HepG2 (cell line): Measurements from ENCODE around the gene CPSF4. TPM values are rescaled to one million over a fixed set of nuclear protein-coding genes. Genes with fewer than 3 reads are reported as not detected.

Experiments used
- ATAC-seq: fragments of 200-7000 bp; cut with Tn5 transposase; 3 replicates; pipeline ENCODE4 v1.9.1; 2020; ENCODE audit warnings: mild to moderate bottlenecking, moderate library complexity
- BruUV-seq: library from RNA; stranded (reverse); fragments of 400-500 nt; replicated peaks from 2 replicates; lab custom pipeline; 2021; lab: Mats Ljungman, UMichigan
- CTCF ChIA-PET: fragments of 300-600 bp; formaldehyde crosslinking; extraction: SDS; loops from one replicate; lab custom pipeline; 2021; ENCODE audit warnings: low total read pairs, inconsistent platforms, low intra/inter-chr PET ratio; lab: Yijun Ruan, JAX
- POLR2A ChIA-PET: fragments of 350-600 bp; sonication (Branson Sonifier 250); formaldehyde crosslinking; loops from one replicate; lab custom pipeline; 2020; ENCODE audit warnings: antibody characterized with exemption, inconsistent platforms; lab: Yijun Ruan, JAX
- DNase-seq: peaks from one replicate; pipeline ENCODE4 v3.0.0-alpha.2; 2015; ENCODE audit warnings: low spot score
- FAIRE-seq: peaks from 3 replicates; lab custom pipeline; 2011; peaks lifted over from hg19 to GRCh38; lab: Jason Lieb, UNC
- H2AFZ ChIP-seq: one replicate; pipeline ENCODE4 v1.6.1; 2011; ENCODE audit warnings: low read length, inconsistent platforms
- H3K27ac ChIP-seq: fragments of 300-600 bp; 3 replicates; pipeline ENCODE4 v1.8.0; 2011; ENCODE audit warnings: mixed run types, mild to moderate bottlenecking, mixed read lengths, low read length, inconsistent platforms; ENCODE audit not compliant: insufficient read depth; ENCODE audit errors: extremely low read length
- H3K27me3 ChIP-seq, 2 experiments: fragments of 200-600 bp in 1 of 2; 2 replicates in 1 of 2; 3 replicates in 1 of 2; pipeline versions ENCODE4 v1.6.0 to v1.8.0; 2011; ENCODE audit warnings: low read length in 2 of 2, mild to moderate bottlenecking in 2 of 2, moderate library complexity in 2 of 2, inconsistent platforms in 1 of 2; ENCODE audit not compliant: insufficient read depth in 2 of 2, control insufficient read depth in 1 of 2
- H3K36me3 ChIP-seq, 2 experiments: fragments of 200-600 bp in 1 of 2; replicated peaks in 1 of 2; 2 replicates in 1 of 2; 3 replicates in 1 of 2; pipeline versions ENCODE4 v1.5.1 to v1.8.0; 2011; ENCODE audit warnings: low read length in 2 of 2, inconsistent platforms in 1 of 2; ENCODE audit not compliant: insufficient read depth in 2 of 2, control insufficient read depth in 1 of 2
- H3K4me1 ChIP-seq: 2 replicates; pipeline ENCODE4 v1.5.1; 2012; ENCODE audit warnings: low read length, inconsistent platforms; ENCODE audit not compliant: insufficient read depth
- H3K4me2 ChIP-seq: 2 replicates; pipeline ENCODE4 v1.6.0; 2011; ENCODE audit warnings: low read depth, low read length, inconsistent platforms
- H3K4me3 ChIP-seq, 3 experiments: fragments of 200-600 bp in 1 of 3; sonication (generic), shearing (Covaris generic) in 1 of 3; replicated peaks in 1 of 3; 2 replicates each; pipeline ENCODE4 v1.5.1; 2011 to 2016; ENCODE audit warnings: low read length in 3 of 3, inconsistent platforms in 2 of 3, low read depth in 2 of 3, mild to moderate bottlenecking in 2 of 3, control low read depth in 1 of 3, mixed read lengths in 1 of 3; ENCODE audit not compliant: insufficient read depth in 1 of 3
- H3K79me2 ChIP-seq: one replicate; pipeline ENCODE4 v1.6.1; 2011; ENCODE audit warnings: low read length, inconsistent platforms; ENCODE audit not compliant: insufficient read depth
- H3K9ac ChIP-seq: 2 replicates; pipeline ENCODE4 v1.6.0; 2011; ENCODE audit warnings: mild to moderate bottlenecking, low read depth, low read length, inconsistent platforms; ENCODE audit not compliant: insufficient read depth
- H3K9me3 ChIP-seq: 2 replicates; pipeline ENCODE4 v1.5.1; 2012; ENCODE audit warnings: mild to moderate bottlenecking, low read length
- H4K20me1 ChIP-seq: 2 replicates; pipeline ENCODE4 v1.6.0; 2011; ENCODE audit warnings: inconsistent platforms, mild to moderate bottlenecking, low read length, moderate library complexity; ENCODE audit not compliant: insufficient read depth
- ADNP ChIP-seq: sonication (generic); formaldehyde crosslinking; IDR thresholded peaks from 2 replicates; pipeline ENCODE4 v1.4.0; 2020; ENCODE audit warnings: missing genetic modification reagents
- CBX5 ChIP-seq: sonication (generic); formaldehyde crosslinking; IDR thresholded peaks from 2 replicates; pipeline ENCODE4 v1.4.0; 2020; ENCODE audit warnings: missing genetic modification reagents, borderline replicate concordance
- KLF12 ChIP-seq: sonication (generic); formaldehyde crosslinking; IDR thresholded peaks from 2 replicates; pipeline ENCODE4 v1.4.0; 2020; ENCODE audit warnings: missing genetic modification reagents, borderline replicate concordance
- RFX3 ChIP-seq: IDR thresholded peaks from 2 replicates; pipeline ENCODE4 v1.6.1; 2016; ENCODE audit warnings: missing biosample characterization, missing genetic modification reagents
- RFX5 ChIP-seq: IDR thresholded peaks from 2 replicates; pipeline ENCODE4 v1.6.1; 2011; ENCODE audit warnings: low read depth, low read length, improper control_type of control experiment
- TARDBP ChIP-seq: sonication (generic); formaldehyde crosslinking; IDR thresholded peaks from 2 replicates; pipeline ENCODE4 v1.8.0; 2022; ENCODE audit warnings: mild to moderate bottlenecking, missing genetic modification reagents
- XBP1 ChIP-seq: sonication (generic); formaldehyde crosslinking; IDR thresholded peaks from 2 replicates; pipeline ENCODE4 v1.5.0; 2020; ENCODE audit warnings: missing genetic modification reagents
- ZNF549 ChIP-seq: sonication (generic); formaldehyde crosslinking; IDR thresholded peaks from 2 replicates; pipeline ENCODE4 v1.5.0; 2020; ENCODE audit warnings: missing genetic modification reagents
- ZNF660 ChIP-seq: sonication (generic); formaldehyde crosslinking; IDR thresholded peaks from 2 replicates; pipeline ENCODE4 v1.5.1; 2020; ENCODE audit warnings: mild to moderate bottlenecking, low read depth, missing genetic modification reagents, borderline replicate concordance
- ZNF709 ChIP-seq: sonication (generic); formaldehyde crosslinking; IDR thresholded peaks from 2 replicates; pipeline ENCODE4 v1.5.0; 2020; ENCODE audit warnings: mild to moderate bottlenecking, missing genetic modification reagents
- ZNF782 ChIP-seq: sonication (generic); formaldehyde crosslinking; IDR thresholded peaks from 2 replicates; pipeline ENCODE4 v1.4.0; 2020; ENCODE audit warnings: missing genetic modification reagents, mild to moderate bottlenecking, borderline replicate concordance
- WGBS: methylation state at CpG from one replicate; pipeline ENCODE4 v1.1.6; 2017; ENCODE audit warnings: low lambda C conversion rate; 5-methylcytosine and 5-hydroxymethylcytosine counted together
- in situ Hi-C: cut with HindIII; loops from 2 replicates; pipeline ENCODE4 v1.10.0; 2017; ENCODE audit warnings: low pct_unique_long_range_greater_than_20kb; ENCODE audit not compliant: extremely low pct_ligation_motif_present
- intact Hi-C: fragments of 100-400 bp; cut with micrococcal nuclease; formaldehyde crosslinking; loops from one replicate; pipeline ENCODE4 v1.10.0; 2022; ENCODE audit not compliant: unreplicated experiment
- polyA plus RNA-seq, 8 experiments: library from polyadenylated mRNA; depleted of rRNA in 3 of 8; stranded (reverse) in 7 of 8; unstranded in 1 of 8; fragments of >200 nt; fragmentation: Illumina TruSeq in 4 of 8; extraction: Trizol in 4 of 8; gene quantifications; 2 replicates each; pipeline versions ENCODE4 v1.2.1 to v1.2.3, GENCODE V29; 2011 to 2016; ENCODE audit warnings: low read depth in 4 of 8, missing spikeins in 1 of 8, mixed read lengths in 1 of 8; ENCODE audit not compliant: insufficient read depth in 1 of 8
- total RNA-seq, 5 experiments: library from RNA; depleted of rRNA; stranded (reverse); fragments of >200 nt; fragmentation: Illumina TruSeq; extraction: Trizol; gene quantifications; 2 replicates each; pipeline ENCODE4 v1.2.3, GENCODE V29; 2016; ENCODE audit warnings: low read depth in 1 of 5
- TF ChIP-seq, protein P1 (sequence below): sonication (generic); formaldehyde crosslinking; IDR thresholded peaks from 2 replicates; pipeline ENCODE4 v1.5.0; 2020; ENCODE audit warnings: mild to moderate bottlenecking, missing genetic modification reagents
- TF ChIP-seq, protein P2 (sequence below): sonication (generic); formaldehyde crosslinking; IDR thresholded peaks from 2 replicates; pipeline ENCODE4 v1.8.1; 2022; ENCODE audit warnings: mild to moderate bottlenecking, missing genetic modification reagents
- TF ChIP-seq, protein P3 (sequence below): sonication (generic); formaldehyde crosslinking; conservative IDR thresholded peaks from 2 replicates; pipeline ENCODE4 v1.8.1; 2023; ENCODE audit warnings: missing genetic modification reagents
- TF ChIP-seq, protein P4 (sequence below): conservative IDR thresholded peaks from 2 replicates; pipeline ENCODE4 v1.6.1; 2018; ENCODE audit warnings: missing genetic modification reagents
- TF ChIP-seq, protein P5 (sequence below): sonication (generic); formaldehyde crosslinking; IDR thresholded peaks from 2 replicates; pipeline ENCODE4 v1.9.0; 2021; ENCODE audit warnings: missing genetic modification reagents, borderline replicate concordance
- TF ChIP-seq, protein P6 (sequence below): sonication (generic); formaldehyde crosslinking; IDR thresholded peaks from 2 replicates; pipeline ENCODE4 v1.5.1; 2020; ENCODE audit warnings: missing genetic modification reagents, mild to moderate bottlenecking, borderline replicate concordance

The CPSF4 gene
- total and polyA plus RNA-seq, 2 of the 13 experiments (the other 11 are each of a cell fraction or from before 2014, with no cell fraction given), result 34.1 to 49.6 TPM

DNA sequence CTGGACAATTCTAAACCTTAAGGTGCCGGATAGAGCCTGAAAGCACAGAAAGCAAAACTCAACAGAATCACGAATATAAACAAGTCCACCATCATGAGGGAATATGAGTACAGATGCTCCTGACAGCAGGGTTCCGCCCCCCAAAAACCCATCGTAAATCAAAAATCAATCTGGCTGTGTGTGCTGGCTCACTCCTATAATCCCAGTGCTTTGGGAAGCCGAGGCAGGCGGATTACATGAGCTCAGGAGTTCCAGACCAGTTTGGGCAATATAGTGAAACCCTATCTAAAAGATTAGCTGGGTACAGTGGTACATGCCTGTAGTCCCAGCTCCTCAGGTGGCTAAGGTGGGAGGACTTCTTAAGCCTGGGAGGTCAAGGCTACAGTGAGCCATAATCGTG lies 17.8 kb upstream of the CPSF4 start:
- no peaks in the 10 kb centered on the region for H3K79me2 ChIP-seq
- no peaks in the 10 kb centered on the region for H3K9me3 ChIP-seq
- 0 out of 2 replicates have a peak, but pooled peaks cover 11% of the 10 kb centered on the region for H3K4me1 ChIP-seq
- CTCF ChIA-PET, result no interaction called here
- no peak overlapping the region for H3K9ac ChIP-seq
- no peak overlapping the region for H3K4me3 ChIP-seq
- intact Hi-C loops, result no loop called here
- H2AFZ ChIP-seq, result no peak overlapping the region
- ATAC-seq, result no peak
- no peak for FAIRE-seq
- H3K27me3 ChIP-seq, result no peaks in the 10 kb centered on the region
- BruUV-seq, result no TSS peak
- WGBS, result 98% methylated on average over 3 of the region's 7 CpGs
- H4K20me1 ChIP-seq, result 0 out of 2 replicates have a peak, but pooled peaks cover 2% of the 10 kb centered on the region
- POLR2A ChIA-PET, result interaction anchor here (1.4 kb wide), 1 partner anchor 12 kb away, joined by 4 read pairs; the partner anchor contains the start of genes BUD31 and PDAP1
- H3K27ac ChIP-seq, result no peak overlapping the region
- H3K4me2 ChIP-seq, result no peak overlapping the region
- in situ Hi-C loops, result no loop called here
- DNase-seq, result no peak
- H3K36me3 ChIP-seq, result peaks cover 31 to 68% of the 10 kb centered on the region in 2 experiments
- TF ChIP-seq, protein P1, sequence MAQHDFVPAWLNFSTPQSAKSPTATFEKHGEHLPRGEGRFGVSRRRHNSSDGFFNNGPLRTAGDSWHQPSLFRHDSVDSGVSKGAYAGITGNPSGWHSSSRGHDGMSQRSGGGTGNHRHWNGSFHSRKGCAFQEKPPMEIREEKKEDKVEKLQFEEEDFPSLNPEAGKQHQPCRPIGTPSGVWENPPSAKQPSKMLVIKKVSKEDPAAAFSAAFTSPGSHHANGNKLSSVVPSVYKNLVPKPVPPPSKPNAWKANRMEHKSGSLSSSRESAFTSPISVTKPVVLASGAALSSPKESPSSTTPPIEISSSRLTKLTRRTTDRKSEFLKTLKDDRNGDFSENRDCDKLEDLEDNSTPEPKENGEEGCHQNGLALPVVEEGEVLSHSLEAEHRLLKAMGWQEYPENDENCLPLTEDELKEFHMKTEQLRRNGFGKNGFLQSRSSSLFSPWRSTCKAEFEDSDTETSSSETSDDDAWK (CRISPR knock-in tag), result no peak
- TF ChIP-seq ZNF660 (no peak), XBP1 (no peak), CBX5 (CRISPR knock-in tag) (no peak), TARDBP (CRISPR knock-in tag) (no peak), ADNP (CRISPR knock-in tag) (no peak), ZNF709 (no peak), ZNF549 (CRISPR knock-in tag) (no peak), KLF12 (no peak), RFX5 (no peak), RFX3 (CRISPR knock-in tag) (no peak), ZNF782 (CRISPR knock-in tag) (no peak)
- TF ChIP-seq, protein P2, sequence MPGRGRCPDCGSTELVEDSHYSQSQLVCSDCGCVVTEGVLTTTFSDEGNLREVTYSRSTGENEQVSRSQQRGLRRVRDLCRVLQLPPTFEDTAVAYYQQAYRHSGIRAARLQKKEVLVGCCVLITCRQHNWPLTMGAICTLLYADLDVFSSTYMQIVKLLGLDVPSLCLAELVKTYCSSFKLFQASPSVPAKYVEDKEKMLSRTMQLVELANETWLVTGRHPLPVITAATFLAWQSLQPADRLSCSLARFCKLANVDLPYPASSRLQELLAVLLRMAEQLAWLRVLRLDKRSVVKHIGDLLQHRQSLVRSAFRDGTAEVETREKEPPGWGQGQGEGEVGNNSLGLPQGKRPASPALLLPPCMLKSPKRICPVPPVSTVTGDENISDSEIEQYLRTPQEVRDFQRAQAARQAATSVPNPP, result no peak
- TF ChIP-seq, protein P3, sequence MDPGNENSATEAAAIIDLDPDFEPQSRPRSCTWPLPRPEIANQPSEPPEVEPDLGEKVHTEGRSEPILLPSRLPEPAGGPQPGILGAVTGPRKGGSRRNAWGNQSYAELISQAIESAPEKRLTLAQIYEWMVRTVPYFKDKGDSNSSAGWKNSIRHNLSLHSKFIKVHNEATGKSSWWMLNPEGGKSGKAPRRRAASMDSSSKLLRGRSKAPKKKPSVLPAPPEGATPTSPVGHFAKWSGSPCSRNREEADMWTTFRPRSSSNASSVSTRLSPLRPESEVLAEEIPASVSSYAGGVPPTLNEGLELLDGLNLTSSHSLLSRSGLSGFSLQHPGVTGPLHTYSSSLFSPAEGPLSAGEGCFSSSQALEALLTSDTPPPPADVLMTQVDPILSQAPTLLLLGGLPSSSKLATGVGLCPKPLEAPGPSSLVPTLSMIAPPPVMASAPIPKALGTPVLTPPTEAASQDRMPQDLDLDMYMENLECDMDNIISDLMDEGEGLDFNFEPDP (CRISPR knock-in tag), result no peak
- TF ChIP-seq, protein P4, sequence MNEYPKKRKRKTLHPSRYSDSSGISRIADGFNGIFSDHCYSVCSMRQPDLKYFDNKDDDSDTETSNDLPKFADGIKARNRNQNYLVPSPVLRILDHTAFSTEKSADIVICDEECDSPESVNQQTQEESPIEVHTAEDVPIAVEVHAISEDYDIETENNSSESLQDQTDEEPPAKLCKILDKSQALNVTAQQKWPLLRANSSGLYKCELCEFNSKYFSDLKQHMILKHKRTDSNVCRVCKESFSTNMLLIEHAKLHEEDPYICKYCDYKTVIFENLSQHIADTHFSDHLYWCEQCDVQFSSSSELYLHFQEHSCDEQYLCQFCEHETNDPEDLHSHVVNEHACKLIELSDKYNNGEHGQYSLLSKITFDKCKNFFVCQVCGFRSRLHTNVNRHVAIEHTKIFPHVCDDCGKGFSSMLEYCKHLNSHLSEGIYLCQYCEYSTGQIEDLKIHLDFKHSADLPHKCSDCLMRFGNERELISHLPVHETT (CRISPR knock-in tag), result no peak
- TF ChIP-seq, protein P5, sequence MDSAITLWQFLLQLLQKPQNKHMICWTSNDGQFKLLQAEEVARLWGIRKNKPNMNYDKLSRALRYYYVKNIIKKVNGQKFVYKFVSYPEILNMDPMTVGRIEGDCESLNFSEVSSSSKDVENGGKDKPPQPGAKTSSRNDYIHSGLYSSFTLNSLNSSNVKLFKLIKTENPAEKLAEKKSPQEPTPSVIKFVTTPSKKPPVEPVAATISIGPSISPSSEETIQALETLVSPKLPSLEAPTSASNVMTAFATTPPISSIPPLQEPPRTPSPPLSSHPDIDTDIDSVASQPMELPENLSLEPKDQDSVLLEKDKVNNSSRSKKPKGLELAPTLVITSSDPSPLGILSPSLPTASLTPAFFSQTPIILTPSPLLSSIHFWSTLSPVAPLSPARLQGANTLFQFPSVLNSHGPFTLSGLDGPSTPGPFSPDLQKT, result no peak
- TF ChIP-seq, protein P6, sequence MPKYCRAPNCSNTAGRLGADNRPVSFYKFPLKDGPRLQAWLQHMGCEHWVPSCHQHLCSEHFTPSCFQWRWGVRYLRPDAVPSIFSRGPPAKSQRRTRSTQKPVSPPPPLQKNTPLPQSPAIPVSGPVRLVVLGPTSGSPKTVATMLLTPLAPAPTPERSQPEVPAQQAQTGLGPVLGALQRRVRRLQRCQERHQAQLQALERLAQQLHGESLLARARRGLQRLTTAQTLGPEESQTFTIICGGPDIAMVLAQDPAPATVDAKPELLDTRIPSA, result no peak
